ENCODE data around the gene MYH2.

Gene MYH2

DNA sequence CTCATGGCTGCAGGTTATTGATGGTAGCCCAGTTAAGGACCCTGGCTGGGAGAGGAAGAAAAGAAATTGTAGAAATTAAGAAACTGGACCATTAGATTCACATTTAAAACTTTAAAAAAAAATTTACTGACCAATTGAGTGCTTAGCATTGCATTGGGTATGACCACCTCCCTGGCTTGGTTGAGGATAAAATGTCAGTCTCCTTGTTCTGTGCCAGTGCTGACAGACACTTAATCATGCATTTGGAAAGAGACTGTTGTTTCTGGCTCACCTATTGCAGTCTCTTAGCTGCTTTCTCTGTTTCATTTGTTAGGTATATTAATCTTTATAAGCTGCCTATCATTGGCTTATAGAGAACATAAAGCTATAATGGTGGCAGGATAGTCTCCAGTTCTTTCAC lies 32.8 kb downstream of the MYH2 start:
- DNase-seq (ENCODE audit: low read depth, low spot score), result no peak

GRCh38 chr17:10516065-10516464 lies 33.4 kb downstream of the MYH2 start:
- no peak for DNase-seq (ENCODE audit: low read depth, low spot score)

DNA sequence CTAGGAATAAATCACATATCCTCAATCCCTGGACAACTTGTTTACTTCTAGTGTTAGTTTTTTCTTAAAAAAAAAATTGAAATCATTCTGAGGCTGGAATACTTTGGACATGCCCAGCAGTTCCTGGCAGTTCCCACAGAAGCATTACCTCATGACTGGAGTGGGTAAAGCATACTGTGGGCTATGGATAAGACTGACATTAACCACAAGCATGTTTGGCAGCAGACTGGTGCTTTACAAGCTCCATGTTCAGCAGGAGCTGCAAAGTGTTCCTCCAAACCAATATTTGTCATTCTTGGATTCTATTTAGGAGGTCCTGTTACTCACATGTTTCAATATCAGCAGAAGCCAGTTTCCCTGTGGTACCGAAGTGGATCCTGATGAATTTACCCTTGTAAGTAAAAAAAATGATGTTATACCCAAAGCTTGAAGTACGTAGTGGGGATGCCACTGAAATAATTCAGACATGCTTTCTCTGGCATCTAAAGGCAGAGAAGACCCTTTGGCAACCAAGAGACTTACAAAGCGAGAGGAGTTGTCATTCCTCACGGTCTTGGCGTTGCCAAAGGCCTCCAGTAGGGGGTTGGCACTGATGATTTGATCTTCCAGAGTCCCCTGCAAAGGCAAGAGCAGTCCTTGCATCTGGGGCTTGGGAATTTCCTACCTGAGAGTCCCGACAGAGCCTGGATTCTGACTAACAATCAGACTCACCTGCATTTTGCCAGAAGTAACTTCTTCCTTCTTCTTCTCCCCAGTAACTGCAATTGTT lies 36.0 kb downstream of the MYH2 start:
- no peak for DNase-seq (ENCODE audit: low read depth, low spot score)

DNA sequence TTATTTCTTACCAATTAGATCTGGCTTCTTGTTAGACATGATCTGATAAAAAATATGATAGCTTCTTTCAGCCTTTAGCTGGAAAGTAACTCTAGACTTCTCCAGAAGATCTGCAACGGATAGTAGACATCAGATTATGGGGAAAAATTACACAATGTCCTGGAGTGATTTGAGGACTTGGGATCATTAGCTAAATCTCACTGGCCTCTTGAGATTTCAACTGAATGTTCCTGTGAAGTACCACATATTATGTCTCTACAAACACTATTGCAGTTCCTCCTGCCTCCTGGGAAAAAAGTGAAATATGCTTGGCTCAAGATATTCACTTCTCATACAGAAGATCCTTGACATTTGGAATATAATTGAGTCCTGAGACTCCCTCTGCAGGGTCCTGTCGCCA lies 36.6 kb downstream of the MYH2 start:
- DNase-seq (ENCODE audit: low read depth, low spot score), result no peak

DNA sequence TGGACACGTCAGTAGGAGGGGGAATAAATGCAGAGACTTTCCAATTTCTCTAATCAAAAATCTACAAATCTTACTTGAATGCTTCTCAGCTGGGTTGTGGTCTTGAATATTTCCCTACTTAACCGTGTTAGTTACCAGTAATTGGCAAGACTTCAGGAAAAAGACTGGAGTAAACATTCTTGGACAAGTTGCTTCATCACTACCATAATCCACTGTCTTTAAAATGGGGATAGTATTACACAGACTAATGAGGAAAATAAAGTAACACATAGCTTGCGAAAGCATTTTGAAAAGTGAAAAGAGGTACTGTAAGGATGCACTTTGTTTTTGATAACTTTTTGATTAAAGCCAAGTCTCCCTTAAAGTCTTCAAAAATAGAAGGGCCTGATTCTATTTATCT lies 49.5 kb downstream of the MYH2 start:
- no peak for DNase-seq (ENCODE audit: low read depth, low spot score)

- DNase-seq (ENCODE audit: low read depth, low spot score), result no peak
Observed at GRCh38 chr17:10492004-10492403, 57.5 kb downstream of the MYH2 start.

DNA sequence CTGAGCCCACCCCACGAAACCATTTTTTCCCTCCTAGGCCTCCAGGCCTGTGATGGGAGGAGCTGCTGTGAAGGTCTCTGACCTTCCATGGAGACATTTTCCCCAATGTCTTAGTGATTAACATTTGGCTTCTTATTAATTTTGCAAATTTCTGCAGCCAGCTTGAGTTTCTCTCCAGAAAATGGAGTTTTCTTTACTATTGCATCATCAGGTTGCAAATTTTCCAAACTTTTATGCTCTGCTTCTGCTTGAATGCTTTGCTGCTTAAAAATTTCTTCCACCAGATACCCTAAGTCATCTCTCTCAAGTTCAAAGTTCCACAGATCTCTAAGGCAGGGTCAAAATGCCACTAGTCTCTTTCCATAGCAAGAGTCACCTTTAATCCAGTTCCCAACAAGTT lies 67.2 kb downstream of the MYH2 start:
- no peak for DNase-seq (ENCODE audit: low read depth, low spot score)

DNA sequence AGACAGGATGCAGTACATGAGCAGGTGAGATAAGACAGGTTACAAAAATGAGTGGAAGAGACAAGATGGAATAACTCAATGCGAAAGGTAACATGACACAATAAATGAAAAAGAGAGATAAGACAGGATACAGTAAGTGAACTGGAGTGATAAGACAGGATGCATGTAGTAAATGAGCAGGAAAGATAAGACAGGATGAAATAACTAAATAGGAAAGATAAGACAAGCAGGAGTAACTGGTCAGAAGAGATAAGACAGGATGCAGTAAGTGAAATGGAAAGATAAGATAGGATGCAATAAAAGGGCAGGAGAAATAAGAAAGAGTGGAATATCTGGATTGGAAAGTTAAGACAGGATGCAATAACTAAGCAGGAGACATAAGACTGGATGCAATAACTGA lies 71.8 kb downstream of the MYH2 start:
- no peak for DNase-seq (ENCODE audit: low read depth, low spot score)

GRCh38 chr17:10474536-10474935 lies 74.9 kb downstream of the MYH2 start:
- no peak for DNase-seq (ENCODE audit: low read depth, low spot score)

GRCh38 chr17:10471858-10472257 lies 77.6 kb downstream of the MYH2 start:
- no peak for DNase-seq (ENCODE audit: low read depth, low spot score)

Measured in iPS DF 19.7 (cell line).